GM18502 (cell line): ENCODE measurements around the gene OSBPL10.
"Not testable (repeated sequence)": the region's sequence is repeated elsewhere in the genome, so short reads cannot be mapped to it uniquely, and the experiment has no call there.

ENCODE experiments used
- ATAC-seq: cut with Tn5 transposase; IDR thresholded peaks from one replicate; pipeline ENCODE4 v1.9.1; 2021; ENCODE audit warnings: mild to moderate bottlenecking; ENCODE audit not compliant: unreplicated experiment, poor library complexity

OSBPL10 gene

GRCh38 chr3:31871939-31872507 lies 109.0 kb downstream of the OSBPL10 start:
- no peak for ATAC-seq

GRCh38 chr3:31870111-31870510 lies 111.0 kb downstream of the OSBPL10 start:
- ATAC-seq = not testable (repeated sequence)

GRCh38 chr3:31868236-31868635 lies 112.8 kb downstream of the OSBPL10 start:
- ATAC-seq = no peak

GRCh38 chr3:31862666-31863279 lies 118.3 kb downstream of the OSBPL10 start:
- ATAC-seq = no peak

GRCh38 chr3:31861826-31862225 lies 119.2 kb downstream of the OSBPL10 start:
- no peak for ATAC-seq

- not testable (repeated sequence) for ATAC-seq
Measured at GRCh38 chr3:31860642-31861041, 120.4 kb downstream of the OSBPL10 start.

GRCh38 chr3:31859245-31859644 lies 121.8 kb downstream of the OSBPL10 start:
- no peak for ATAC-seq

GRCh38 chr3:31858439-31858838 lies 122.6 kb downstream of the OSBPL10 start:
- no peak for ATAC-seq

- no peak for ATAC-seq
Measured at GRCh38 chr3:31853580-31853979, 127.5 kb downstream of the OSBPL10 start.

GRCh38 chr3:31851278-31851677 lies 129.8 kb downstream of the OSBPL10 start:
- ATAC-seq = no peak

GRCh38 chr3:31848911-31849310 lies 132.2 kb downstream of the OSBPL10 start:
- ATAC-seq = no peak

- no peak for ATAC-seq
Measured at GRCh38 chr3:31848163-31848818, 132.8 kb downstream of the OSBPL10 start.

- ATAC-seq = no peak
Measured at GRCh38 chr3:31847760-31848159, 133.3 kb downstream of the OSBPL10 start.

- ATAC-seq = no peak
Measured at GRCh38 chr3:31841515-31841914, 139.5 kb downstream of the OSBPL10 start.

- no peak for ATAC-seq
Measured at GRCh38 chr3:31840252-31840651, 140.8 kb downstream of the OSBPL10 start.

GRCh38 chr3:31839144-31839917 lies 141.7 kb downstream of the OSBPL10 start:
- ATAC-seq = no peak

- no peak for ATAC-seq
Measured at GRCh38 chr3:31836131-31837075, 144.7 kb downstream of the OSBPL10 start.

- no peak for ATAC-seq
Measured at GRCh38 chr3:31833391-31834190, 147.5 kb downstream of the OSBPL10 start.

GRCh38 chr3:31832551-31832950 lies 148.5 kb downstream of the OSBPL10 start:
- no peak for ATAC-seq
